ENCODE measurements around the gene AKIRIN2.
A peak's percentile ranks its signal among the peaks of the same experiment; 100 is the strongest.

The AKIRIN2 gene

DNA sequence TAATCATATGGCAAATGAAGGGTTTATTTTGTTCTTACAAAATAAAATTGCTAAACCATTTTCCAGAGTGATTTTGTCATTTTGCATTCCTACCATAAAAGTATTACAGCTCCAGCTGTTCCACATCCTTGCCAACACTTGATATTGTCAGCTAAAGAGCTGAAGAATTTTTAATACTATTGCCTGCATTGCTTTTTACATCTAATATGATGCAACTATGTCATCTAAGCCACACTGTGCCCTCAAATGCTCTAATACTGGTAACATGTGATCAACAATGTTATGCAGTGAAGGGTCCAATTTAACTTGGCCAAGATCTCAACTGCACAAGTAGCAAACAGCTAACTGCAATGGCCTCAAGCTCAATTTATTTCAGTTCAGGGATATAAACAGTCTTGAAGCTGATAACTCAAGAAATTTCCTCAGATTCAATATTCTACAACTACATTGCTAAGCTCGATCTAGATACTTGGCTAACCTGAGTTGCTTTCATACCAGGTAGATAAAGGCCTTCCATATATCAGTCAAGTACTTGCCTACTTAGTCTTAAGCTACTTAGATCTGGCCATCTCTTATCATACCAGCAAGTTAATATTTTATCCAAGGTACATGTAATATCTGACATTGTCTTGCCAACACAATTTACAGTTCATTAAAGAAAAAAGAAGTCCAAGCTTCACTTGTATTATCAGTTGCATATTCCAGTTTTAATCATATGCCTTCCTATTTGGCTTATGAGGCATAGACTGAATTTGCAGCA is 17.0 kb downstream of the AKIRIN2 start:
- no peak for DNase-seq

DNA sequence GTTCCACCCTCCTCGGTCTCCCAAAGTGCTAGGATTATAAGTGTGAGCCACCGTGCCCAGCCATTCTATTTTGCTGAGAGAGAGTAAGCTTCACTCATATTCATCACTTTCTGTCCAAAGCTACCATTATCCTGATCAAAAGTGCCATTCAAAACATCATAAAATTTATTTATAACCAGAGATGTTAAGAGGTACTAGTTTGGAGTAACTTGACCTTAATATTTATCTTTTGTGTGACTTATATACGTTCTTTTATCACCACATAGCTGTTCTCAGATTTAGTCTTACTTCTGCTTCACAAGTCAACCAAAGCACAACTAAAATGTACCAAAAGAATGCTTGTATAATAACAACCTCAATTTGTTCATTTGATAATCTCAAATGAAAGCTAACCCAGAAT is 18.1 kb downstream of the AKIRIN2 start:
- no peak for DNase-seq

DNA sequence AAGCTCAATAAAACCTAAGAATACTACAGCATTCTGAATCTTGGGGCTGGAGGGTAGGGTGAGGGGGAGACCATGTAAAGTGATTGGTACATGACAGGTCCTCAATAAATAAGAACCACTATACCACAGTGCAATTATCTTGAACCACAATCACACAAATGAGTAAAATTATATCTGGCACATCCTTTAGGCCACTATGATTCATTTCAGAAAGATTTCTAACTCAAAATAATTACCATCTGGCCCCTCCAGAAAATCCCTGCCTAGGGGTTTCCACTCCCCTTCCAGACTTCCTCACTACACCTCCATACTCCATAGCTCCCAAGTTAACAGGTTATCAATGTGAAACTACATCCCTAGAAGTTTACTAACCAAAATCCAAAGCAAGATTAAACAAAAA is 19.7 kb downstream of the AKIRIN2 start:
- DNase-seq: no peak

DNA sequence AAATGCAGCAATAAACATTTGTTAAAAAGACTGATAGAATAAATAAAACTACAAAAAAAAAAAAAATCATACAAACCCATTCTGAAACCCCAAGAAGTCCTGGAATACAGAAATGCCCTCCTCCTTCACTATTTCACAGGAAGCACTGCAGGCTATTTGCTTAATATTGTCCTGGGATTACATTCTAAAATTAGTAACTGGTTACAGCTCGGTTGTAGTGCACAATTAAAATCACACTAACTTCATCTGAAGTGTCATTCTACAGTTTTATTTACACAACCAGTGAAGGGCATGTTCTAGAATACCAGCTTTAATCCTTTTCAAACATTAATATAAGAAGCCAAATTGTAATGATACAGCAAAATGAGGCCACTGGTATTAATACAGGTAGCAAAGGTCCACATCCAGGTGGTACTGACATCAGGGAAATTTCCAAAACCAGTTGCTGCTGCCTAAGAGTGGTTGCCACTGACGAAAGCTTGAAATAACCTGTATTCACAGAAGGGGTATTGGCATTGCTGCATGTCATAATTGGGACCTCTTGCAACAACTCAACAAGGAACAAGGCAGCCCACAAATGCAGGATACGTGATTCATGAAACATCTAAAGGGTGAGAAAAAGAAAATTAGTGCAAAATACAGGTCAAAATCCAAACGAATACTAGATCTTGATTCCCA is 26.9 kb downstream of the AKIRIN2 start:
- no peak for DNase-seq

DNA sequence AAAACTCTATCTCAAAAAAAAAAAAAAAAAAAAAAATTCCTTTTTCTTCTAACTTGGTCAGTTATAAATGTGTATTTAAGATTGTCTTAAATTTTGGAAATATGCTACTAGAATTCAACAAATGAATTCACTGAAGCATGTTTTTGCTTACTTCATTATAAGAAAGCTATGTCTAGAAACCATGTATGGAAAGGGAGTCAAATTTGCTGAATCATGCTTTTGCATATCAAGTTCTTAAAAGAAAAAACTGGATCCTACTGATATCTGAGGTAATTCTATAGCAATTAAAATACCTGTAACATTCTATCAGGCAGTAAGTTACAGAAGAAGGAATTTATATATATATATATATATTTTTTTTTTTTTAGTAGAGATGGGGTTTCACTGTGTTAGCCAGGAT is 27.7 kb downstream of the AKIRIN2 start:
- no peak for DNase-seq

DNA sequence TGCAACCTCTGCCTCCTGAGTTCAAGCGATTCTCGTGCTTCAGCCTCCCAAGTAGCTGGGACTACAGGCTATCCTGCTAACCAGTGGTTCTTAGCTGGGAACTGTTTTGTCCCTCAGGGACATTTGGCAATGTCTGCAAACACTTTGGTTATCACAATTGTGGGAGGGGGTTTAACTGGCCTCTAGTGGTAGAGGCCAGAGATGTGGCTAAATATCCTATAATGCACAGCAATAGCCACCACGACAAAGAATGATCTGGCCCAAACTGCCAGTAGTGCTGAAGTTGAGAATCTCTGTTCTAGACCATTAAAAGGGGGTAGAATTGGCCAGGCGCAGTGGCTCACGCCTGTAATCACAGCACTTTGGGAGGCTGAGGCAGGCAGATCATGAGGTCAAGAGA is 28.8 kb downstream of the AKIRIN2 start:
- no peak for DNase-seq

DNA sequence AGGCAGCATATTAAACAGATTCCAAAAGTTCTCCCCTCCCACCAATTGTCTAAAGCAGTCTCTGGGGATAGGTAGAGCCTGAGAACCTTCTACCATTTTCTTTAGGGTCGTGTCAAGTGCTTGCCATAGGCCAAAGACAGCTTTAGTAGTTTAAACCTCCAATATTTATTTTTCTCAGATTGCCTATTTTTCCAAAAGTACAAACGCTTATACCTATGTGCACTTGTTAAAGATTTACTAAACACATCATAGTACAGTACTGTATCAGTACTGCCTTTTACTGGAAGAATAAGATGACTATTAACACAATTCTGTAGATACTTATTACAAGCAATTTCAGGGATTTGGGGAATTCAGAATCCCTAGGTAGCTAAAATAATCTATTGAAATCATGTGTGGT is 29.4 kb downstream of the AKIRIN2 start:
- no peak for DNase-seq

DNA sequence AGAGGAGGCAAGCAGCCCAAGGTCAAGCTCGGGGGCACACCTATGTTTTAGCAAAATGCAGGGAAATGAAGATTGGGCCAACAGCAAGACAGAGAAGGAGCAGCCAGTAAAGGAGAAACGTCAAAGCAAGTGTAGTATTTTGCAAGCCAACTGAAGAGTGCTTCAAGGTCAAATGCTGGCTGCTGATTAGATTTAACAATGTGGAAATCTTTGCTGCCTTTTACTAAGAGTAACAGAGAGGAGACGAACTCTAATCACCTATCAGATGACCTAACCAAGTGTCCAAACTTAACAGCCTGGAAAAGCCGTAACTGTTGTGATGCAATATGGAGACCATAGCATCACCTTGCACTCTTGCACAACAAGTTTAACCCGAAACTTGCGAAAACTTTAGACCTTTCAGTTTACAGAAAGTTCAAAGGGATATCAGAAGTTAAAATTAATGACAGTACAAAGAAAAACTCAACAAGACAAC is 30.4 kb downstream of the AKIRIN2 start:
- DNase-seq: no peak

DNA sequence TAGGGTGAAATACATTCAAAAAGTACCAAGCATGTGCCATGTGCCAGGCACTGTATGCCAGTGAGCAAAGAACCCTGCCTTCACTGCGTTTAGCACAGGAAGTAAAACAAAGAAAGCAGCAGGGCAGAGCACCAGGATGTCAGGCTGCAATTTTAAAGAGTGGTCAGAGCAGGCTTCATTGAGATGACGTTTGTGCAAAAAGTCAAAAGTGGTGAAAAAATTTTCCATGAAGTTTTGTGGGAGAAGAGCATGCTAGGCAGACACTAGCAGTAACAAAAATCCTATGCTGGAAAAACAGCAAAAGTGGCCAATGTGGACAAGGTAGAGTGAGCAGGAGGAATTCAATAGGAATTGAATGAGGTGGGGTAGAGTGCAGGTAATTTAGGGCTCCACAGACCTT is 31.3 kb downstream of the AKIRIN2 start:
- DNase-seq: no peak

DNA sequence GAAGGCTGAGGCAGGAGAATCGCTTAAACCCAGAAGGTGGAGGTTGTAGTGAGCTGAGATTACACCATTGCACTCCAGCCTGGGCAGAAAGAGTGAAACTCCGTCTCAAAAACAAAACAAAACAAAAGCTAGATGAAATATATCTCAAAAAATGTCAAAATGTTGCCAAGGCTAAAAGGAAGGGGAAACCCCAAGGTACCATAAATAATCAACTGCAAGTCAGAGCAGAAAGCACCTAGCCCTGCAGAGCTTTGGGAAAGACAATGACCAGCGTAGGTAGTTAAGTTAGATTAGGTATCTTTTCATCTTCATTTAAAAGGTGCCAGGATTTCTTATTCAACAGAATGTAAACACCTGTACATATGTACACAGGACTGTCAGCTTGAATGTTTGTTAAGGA is 33.0 kb downstream of the AKIRIN2 start:
- DNase-seq: no peak

DNA sequence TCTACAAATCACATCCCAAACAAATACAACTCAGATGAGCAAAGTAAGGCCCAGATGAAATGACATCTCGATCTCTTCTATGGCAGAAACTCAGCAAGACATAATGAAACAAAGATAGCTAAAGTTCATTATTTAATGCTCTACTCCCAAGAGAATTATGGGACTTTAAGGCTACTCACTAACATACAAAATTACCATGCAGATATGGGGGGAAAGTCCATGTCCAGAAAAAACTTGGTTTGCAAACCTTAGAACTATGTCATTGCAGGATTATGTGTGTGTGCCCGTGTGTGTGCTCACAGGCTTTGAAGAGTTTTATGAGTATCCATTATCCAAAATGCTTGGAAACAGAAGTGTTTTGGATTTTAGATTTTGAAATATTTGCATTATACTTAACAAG is 34.0 kb downstream of the AKIRIN2 start:
- DNase-seq: no peak

DNA sequence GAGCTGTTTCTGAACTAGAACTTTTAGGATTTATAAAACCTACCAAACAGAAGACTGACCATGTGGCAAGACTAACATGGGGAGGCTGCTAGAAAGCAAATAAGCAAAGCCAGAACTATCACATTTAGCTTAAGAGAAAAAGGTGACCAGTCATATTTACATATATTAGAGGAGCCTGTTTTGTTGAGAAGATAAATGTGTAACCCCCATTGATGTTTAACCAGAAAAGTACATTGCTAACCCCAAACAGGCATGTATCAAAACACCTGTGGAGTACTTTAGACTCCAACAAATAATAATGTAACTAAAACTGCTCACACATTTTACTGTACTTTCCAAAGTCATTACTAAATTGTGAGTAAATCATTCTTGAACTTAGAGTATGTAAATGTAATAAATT is 35.0 kb downstream of the AKIRIN2 start:
- no peak for DNase-seq

DNA sequence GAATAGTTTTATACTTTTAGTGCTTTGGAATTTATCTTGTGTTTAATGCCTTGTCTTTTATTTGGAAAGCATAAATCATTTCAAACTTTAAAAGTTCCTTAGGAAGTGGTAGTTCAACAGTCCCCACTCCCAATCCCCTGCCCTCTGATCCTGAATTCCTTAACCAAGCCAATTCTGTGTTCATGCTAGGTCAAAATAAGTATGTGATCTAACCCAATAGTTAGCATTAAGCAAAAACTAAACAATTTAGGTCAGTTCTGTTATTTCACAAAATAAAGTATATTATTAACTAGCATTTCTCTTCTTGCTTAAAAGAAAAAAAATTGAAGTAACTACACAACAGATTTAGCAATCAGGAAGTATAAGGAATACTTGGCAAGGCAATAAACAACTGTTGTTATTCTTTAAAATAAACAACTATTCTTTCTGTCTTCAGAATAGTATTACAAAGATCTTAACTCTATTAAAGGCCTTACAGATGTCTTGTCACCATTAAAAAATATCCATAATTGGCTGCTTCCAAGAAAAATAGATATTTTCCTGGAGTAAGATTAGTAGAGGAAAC is 37.0 kb downstream of the AKIRIN2 start:
- no peak for DNase-seq

DNA sequence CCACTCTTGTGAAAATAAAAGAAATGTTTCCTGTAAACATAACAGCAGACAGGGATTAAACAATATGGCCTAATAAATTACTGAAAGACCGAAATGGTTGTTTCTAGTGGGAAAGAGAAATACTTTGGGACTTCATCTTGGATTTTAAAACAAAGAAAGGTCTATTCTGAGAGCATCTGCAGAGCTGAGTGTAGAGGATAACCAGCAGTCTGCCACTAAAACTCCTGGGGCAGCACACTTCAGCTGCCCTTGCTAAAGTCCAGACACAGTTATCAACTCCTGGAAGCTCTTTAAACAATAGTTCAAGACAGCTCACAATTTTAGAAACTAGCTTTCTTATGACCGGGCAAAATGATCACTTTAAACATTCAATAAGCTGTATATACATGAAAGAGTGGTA is 38.6 kb downstream of the AKIRIN2 start:
- DNase-seq: no peak

DNA sequence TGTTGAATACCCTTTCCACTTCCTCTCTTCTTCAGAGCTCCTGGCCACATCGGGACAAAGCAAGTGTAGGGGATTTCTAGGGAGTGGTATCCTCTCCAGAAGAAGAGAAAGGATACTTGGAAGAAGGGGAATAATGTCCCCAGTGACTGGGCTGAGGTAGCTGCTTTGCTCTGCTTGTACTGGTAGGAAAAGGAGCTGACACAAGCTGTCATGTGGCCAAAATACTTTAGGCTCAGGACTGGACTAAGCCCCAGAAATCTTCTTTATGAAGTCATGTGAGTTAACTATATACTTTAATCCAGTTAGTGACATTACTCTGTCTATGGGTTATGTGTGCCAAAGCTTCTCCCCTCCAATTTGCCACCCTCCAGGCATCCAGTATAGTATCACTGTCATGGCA is 40.5 kb downstream of the AKIRIN2 start:
- DNase-seq: no peak

DNA sequence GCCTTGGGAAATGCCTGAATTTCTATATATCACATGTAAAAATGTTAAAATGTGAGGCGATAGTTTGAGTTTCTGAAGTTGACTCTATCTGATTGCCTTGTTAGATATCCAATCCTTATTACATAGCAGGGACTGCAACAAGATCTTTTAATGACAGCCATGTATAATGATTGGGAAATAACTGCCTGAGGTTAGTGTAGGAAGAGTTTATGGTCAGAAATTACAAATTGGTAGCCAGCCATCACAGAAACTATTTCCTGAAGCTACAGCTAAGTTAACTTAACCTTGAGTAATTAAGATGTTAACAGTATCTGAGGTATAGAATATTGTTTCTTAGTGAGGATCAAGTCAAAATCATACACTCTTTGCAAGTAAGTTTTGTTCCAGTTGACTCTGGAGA is 41.0 kb downstream of the AKIRIN2 start:
- no peak for DNase-seq

DNA sequence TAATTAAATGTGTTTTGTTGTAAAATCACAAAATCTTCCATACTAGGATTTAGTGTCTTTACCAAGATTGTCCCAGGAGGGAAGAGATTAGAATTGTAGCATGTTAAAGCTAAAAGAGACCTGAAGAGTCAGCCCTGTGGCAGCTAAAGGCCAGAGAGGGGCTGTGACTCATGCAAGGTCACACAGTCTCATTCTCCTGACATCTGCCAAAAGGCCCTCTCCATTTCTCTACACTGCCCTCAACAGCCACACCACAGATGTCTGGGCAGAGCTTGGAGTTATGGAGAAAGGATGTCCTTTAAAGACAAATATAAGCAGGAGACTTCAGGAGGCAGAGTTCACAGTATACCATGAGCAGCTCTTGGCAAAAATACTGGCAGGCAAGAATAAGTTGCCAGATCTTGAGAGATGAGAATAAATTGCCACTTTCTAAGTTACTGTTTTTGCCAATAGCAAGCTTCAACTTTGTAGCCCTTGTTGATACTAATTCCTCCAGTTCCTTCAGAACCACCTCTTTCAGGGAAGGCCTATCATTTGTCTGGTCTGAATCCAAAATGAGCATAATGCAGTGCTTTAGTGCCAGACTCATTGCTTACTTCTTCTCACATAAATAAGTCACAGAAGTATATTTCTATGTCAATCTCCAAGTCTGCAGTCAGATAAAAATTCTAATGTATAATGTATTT is 41.7 kb downstream of the AKIRIN2 start:
- DNase-seq: no peak

DNA sequence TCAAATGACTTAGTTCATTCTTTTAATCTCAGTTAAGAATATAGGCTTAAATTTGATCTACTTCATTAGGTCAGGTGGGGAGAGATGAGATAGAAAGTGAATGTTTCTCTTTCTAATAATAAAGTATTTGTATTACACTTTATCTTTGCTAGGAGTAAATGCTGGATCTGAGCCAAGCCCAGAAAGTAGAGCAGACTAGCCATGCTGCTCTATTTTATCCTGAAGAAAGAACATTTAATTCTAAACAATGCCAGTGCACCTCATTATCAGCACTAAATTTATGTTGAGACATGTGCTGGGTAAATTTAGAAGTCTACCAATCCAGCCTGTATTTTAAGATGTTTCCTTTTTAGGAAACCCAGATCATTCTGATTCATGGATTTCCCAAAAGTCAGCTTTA is 43.5 kb downstream of the AKIRIN2 start:
- no peak for DNase-seq

DNA sequence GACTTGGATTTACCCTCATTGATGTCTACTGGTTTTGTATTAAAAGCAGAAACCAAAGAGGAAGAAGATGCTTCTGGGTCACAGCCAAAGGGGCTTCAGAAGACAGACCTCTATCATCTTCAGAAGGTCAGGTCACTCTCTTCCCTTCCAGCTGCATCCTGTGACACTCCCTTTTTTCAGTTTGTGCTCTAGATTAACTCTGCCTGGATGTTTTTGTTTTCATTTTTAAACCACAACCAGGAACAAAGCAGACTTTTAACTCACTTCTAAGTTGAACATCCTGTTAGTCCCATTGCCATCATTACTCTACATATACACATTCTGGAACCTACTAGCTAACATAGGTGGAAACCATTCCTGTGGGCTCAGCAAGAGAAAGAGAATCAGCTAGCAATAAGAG is 45.2 kb downstream of the AKIRIN2 start:
- peak; percentile 20 for DNase-seq

DNA sequence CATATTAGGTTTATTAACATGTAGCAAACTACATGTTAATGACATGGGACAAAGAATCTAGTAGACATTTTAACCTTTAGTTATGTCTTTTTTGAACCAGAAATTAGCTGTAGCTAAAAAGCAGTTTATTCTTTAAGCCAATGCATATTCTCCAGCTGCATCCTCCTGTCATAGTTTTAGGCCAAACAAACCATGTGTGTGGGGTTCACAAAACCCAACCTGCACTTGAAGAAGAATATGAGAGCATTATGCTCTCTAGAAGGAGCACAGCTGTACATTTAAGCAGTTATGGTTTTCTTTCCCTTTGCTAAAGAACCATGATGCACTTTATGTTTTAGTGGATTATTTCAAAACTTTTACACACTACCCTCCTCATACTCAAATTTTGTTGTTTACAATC is 46.2 kb downstream of the AKIRIN2 start:
- DNase-seq: no peak

DNA sequence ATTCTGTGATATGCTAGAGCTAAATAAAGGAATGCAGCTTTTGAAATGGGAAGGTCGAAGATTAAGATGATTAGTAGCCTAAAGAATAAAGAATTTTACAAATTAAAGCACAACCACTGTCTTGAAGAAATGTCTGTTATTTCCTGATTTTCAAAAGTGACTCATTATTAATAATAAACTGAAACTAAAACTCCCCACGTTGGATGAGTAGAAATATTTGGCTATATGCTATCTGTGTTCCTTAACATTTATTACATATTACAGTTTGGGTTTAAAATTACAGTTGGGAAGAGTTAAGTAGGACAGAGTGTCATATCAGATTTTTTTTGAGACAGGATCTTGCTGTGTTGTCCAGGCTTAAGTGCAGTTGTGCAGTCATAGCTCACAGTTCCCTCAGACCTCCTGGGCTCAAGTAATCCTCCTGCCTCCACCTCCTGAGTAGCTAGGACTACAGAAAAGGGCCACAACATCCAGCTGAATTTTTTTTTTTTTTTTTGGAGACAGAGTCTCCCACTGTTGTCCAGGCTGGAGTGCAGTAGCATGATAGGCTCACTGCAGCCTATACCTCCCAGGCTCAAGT is 47.1 kb downstream of the AKIRIN2 start:
- DNase-seq: no peak

DNA sequence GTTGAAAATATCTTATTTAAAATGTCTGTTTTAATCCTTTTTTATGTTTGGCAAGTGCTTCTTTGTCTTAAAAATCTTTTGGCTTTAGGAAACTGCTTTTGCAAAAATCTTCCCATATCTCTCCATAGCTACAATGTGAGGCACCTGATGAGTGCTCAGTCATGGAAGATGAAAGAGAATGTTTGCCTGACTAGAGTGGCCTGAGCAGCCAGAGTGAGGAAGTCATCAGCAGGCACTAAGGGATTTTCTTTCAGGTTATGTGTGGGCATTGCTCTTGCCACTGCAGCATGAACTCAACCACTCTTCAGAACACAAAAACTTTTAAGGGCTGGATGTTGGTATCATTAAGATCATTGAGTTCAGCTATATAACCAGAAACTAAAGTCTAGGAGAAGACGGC is 47.9 kb downstream of the AKIRIN2 start:
- DNase-seq: no peak
